ENCODE measurements around the gene TSPEAR. TPM values are rescaled to one million over a fixed set of nuclear protein-coding genes. Genes with fewer than 3 reads are reported as not detected.

TSPEAR gene
- total and polyA plus RNA-seq, 11 donors: 0.01 to 2.6 (median 0.71) TPM; not detected in 2

DNA sequence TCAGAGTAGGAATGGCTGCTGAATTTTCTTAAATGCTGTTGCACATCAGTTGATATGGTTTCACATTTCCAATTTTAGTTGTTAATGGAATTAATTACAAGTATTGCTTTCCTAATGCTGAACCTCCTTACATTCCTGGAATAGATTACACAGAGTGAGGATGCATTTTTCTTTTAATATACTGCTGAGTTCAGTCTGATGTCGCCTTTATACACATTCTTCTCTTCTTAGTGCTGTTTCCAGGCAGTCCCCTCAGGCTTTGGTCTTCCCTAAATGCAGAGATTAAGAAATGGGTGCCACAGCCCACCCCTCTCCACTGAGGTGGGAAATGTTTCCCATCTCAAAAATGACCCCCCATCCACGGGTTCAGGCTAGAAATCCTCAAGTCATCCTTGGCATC lies 6.7 kb upstream of the TSPEAR start:
- Histone ChIP-seq H3K36me3 (no peaks in the 10 kb centered on the region), H3K27me3 (peaks cover 2 to 57% (median 20%) of the 10 kb centered on the region in 9 donors), H3K9me3 (no peaks in the 10 kb centered on the region), H3K27ac (no peak overlapping the region), H3K4me3 (no peak overlapping the region), H3K4me1 (peaks cover 0 to 3% (median 0%) of the 10 kb centered on the region in 12 donors)
- intact Hi-C loops (cut with DNase I): loop anchor here in 1 of 10 donors (10.0 kb wide), 1 partner anchor 93 kb away; the partner anchor contains the start of gene KRTAP10-9
- TF ChIP-seq, protein P1, sequence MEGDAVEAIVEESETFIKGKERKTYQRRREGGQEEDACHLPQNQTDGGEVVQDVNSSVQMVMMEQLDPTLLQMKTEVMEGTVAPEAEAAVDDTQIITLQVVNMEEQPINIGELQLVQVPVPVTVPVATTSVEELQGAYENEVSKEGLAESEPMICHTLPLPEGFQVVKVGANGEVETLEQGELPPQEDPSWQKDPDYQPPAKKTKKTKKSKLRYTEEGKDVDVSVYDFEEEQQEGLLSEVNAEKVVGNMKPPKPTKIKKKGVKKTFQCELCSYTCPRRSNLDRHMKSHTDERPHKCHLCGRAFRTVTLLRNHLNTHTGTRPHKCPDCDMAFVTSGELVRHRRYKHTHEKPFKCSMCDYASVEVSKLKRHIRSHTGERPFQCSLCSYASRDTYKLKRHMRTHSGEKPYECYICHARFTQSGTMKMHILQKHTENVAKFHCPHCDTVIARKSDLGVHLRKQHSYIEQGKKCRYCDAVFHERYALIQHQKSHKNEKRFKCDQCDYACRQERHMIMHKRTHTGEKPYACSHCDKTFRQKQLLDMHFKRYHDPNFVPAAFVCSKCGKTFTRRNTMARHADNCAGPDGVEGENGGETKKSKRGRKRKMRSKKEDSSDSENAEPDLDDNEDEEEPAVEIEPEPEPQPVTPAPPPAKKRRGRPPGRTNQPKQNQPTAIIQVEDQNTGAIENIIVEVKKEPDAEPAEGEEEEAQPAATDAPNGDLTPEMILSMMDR (IDR thresholded peaks at IDR 0.05): no peak
- TF ChIP-seq POLR2A (IDR thresholded peaks at IDR 0.05): no peak
- no peak for ATAC-seq
- DNase-seq: no peak
- 62 to 67% (median 66%) methylated on average over 2 of the region's 2 CpGs for WGBS, 4 donors

DNA sequence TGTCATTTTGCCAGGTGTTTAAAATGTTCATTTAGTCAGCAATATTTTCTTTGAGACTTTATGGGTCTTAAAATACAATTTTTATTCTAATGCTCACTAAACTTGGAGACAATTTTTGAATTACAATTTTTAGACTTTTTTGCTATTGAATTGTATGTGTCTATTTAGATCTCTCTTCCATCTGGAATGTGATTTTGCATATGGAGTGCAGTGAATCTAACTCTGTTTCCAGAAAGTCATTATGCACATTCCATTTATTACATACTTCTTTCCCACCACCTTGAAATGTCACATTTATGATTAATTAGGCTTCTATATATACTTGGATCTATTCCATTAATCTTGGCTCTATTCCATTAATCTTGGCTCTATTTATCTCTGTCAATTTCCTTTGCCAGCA lies 5.6 kb upstream of the TSPEAR start:
- H3K4me3 ChIP-seq: no peak overlapping the region
- no peaks in the 10 kb centered on the region for H3K36me3 ChIP-seq
- DNase-seq: no peak
- TF ChIP-seq, protein P1 (IDR thresholded peaks at IDR 0.05): no peak
- no peak for TF ChIP-seq POLR2A (IDR thresholded peaks at IDR 0.05)
- no peak overlapping the region for H3K27ac ChIP-seq
- H3K4me1 ChIP-seq: peaks cover 0 to 2% (median 0%) of the 10 kb centered on the region in 12 donors
- intact Hi-C loops (cut with DNase I): loop anchor here in 1 of 10 donors (10.0 kb wide), 1 partner anchor 92 kb away; the partner anchor contains the start of gene KRTAP10-9
- no peaks in the 10 kb centered on the region for H3K9me3 ChIP-seq
- peaks cover under 1 to 60% (median 25%) of the 10 kb centered on the region in 9 donors for H3K27me3 ChIP-seq
- ATAC-seq: no peak

DNA sequence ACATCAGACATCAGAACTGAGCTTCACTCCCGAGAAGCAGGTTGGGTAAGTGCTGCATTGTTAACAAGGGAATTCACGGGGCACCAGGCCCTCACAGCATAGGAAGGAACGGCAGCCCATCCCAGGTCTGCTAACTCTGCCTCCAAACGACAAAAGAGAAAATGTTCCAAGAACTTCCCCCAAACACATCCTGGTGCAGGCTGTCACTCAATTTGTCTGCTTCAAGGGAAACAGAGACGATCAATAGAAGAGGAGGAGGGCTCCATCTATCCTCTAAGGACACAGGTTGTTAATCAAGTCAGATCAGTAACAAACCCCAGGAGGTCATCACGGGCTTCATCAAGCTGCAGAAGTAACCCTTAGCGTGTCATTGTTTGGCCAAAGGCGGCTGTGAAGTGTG lies 3.5 kb upstream of the TSPEAR start:
- Histone ChIP-seq H3K4me1 (peaks cover 0 to 17% (median 5%) of the 10 kb centered on the region in 12 donors), H3K27me3 (peaks cover 7 to 65% (median 38%) of the 10 kb centered on the region in 9 donors), H3K9me3 (no peaks in the 10 kb centered on the region), H3K4me3 (no peak overlapping the region), H3K36me3 (no peaks in the 10 kb centered on the region), H3K27ac (no peak overlapping the region)
- no peak for TF ChIP-seq POLR2A (IDR thresholded peaks at IDR 0.05)
- TF ChIP-seq, protein P1 (IDR thresholded peaks at IDR 0.05): no peak
- DNase-seq: no peak
- ATAC-seq: no peak
- WGBS, 4 donors: 24 to 48% (median 32%) methylated on average over 8 of the region's 8 CpGs
- intact Hi-C loops (cut with DNase I): loop anchor here in 1 of 10 donors (10.0 kb wide), 1 partner anchor 90 kb away; the partner anchor contains the start of gene KRTAP10-9

DNA sequence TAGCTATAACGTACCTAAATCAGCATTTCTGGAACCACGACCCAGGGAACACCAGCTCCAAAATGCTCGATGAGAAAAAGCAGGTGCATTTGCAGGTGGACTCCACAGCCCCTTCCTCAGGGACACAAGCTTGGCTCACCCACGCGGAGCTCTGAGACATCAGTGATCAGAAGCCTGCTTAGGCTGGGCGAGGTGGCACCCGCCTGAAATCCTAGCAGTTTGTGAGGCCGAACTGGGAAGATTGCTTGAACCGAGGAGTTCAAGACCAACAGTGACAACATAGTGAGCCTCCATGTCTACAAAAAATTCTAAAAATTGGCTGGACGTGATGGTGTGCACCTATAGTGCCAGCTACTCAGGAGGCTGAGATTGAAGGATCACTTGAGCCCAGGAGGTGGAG lies 2.5 kb upstream of the TSPEAR start:
- WGBS, 4 donors: 87 to 91% (median 90%) methylated on average over 10 of the region's 10 CpGs
- H3K27ac ChIP-seq: no peak overlapping the region
- TF ChIP-seq, protein P1 (IDR thresholded peaks at IDR 0.05): no peak
- no peak for TF ChIP-seq POLR2A (IDR thresholded peaks at IDR 0.05)
- H3K36me3 ChIP-seq: no peaks in the 10 kb centered on the region
- H3K4me1 ChIP-seq: peaks cover 0 to 28% (median 12%) of the 10 kb centered on the region in 12 donors
- no peaks in the 10 kb centered on the region for H3K9me3 ChIP-seq
- ATAC-seq (no peak), DNase-seq (no peak)
- intact Hi-C loops (cut with DNase I): loop anchor here in 1 of 10 donors (10.0 kb wide), 1 partner anchor 89 kb away; the partner anchor contains the start of gene KRTAP10-9
- H3K27me3 ChIP-seq: peaks cover 11 to 71% (median 47%) of the 10 kb centered on the region in 9 donors
- no peak overlapping the region for H3K4me3 ChIP-seq
